Measurements from ENCODE around the gene IGHMBP2.

IGHMBP2 gene

DNA sequence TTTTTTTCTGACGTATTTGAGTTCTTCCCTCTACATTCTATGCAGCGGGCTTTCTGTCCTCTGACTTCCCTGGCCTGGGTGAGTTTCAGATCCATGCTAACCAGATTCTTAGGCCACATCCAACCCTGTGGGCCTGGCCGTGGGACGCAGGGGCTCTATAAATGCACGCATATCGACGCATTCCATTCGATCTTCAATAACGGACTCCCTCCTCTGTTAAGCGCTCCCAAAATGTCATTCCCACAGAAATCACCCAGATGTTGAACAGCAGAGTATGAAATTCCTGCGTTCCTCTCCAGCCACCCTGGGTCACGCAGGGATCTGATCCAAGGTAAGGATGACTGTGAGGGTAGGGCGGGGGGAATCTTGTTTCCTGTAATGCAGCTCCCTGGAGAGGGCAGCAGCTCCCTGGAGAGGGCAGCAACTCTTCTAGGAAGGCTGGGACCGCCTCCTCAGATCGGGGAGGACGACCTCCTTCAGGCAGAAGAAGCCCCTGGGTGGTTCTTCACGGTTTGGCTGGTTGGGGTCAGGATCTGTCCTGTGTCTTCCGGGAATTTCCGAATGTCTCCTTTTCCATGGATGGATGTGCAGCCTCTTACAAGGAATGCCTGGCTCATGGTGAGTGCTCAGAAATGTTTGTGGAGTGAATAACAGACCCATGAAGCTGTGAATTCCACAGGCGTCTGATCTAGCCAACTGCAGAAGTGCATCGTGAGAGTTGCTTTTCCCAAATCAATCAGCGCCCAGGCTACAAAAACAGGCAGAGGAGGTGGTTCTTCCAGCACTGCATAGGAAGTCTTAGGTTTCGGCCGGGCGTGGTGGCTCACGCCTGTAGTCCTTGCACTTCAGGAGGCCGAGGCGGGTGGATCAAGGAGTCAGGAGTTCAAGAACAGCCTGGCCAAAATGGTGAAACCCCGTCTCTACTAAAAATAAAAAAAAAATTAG lies 64.9 kb downstream of the IGHMBP2 start:
- H3K9me2 ChIP-seq (replicated peaks; ENCODE audit: insufficient read depth, low read length) = no peaks in the 10 kb centered on the region
- H3K9me3 ChIP-seq (ENCODE audit: insufficient read depth, low read length) = no peaks in the 10 kb centered on the region
- H3K79me2 ChIP-seq (ENCODE audit: insufficient read depth, low read length) = no peaks in the 10 kb centered on the region
- H3K4me2 ChIP-seq (ENCODE audit: low read depth, low read length, poor library complexity, severe bottlenecking) = no peak overlapping the region
- H2AFZ ChIP-seq (ENCODE audit: low read depth, low read length, severe bottlenecking) = no peak overlapping the region
- TF ChIP-seq EZH2phosphoT487 (conservative IDR thresholded peaks at IDR 0.05; ENCODE audit: low read length) = no peak
- TF ChIP-seq, protein P1, sequence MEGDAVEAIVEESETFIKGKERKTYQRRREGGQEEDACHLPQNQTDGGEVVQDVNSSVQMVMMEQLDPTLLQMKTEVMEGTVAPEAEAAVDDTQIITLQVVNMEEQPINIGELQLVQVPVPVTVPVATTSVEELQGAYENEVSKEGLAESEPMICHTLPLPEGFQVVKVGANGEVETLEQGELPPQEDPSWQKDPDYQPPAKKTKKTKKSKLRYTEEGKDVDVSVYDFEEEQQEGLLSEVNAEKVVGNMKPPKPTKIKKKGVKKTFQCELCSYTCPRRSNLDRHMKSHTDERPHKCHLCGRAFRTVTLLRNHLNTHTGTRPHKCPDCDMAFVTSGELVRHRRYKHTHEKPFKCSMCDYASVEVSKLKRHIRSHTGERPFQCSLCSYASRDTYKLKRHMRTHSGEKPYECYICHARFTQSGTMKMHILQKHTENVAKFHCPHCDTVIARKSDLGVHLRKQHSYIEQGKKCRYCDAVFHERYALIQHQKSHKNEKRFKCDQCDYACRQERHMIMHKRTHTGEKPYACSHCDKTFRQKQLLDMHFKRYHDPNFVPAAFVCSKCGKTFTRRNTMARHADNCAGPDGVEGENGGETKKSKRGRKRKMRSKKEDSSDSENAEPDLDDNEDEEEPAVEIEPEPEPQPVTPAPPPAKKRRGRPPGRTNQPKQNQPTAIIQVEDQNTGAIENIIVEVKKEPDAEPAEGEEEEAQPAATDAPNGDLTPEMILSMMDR (IDR thresholded peaks at IDR 0.05; ENCODE audit: insufficient read depth, low read length, poor library complexity, severe bottlenecking) = no peak
- H3K36me3 ChIP-seq (ENCODE audit: low read length) = no peaks in the 10 kb centered on the region
- H4K20me1 ChIP-seq (ENCODE audit: low read depth, low read length) = no peaks in the 10 kb centered on the region
- H3F3A ChIP-seq (ENCODE audit: insufficient read depth) = no peaks in the 10 kb centered on the region
- no peak overlapping the region for H3K4me3 ChIP-seq (ENCODE audit: insufficient read depth, low read length, poor library complexity, severe bottlenecking)
- no peaks in the 10 kb centered on the region for H3K27me3 ChIP-seq (ENCODE audit: low read length)
- no peak overlapping the region for H3K27ac ChIP-seq (ENCODE audit: low read depth, low read length)
- H3K9ac ChIP-seq (ENCODE audit: low read length) = no peak overlapping the region

DNA sequence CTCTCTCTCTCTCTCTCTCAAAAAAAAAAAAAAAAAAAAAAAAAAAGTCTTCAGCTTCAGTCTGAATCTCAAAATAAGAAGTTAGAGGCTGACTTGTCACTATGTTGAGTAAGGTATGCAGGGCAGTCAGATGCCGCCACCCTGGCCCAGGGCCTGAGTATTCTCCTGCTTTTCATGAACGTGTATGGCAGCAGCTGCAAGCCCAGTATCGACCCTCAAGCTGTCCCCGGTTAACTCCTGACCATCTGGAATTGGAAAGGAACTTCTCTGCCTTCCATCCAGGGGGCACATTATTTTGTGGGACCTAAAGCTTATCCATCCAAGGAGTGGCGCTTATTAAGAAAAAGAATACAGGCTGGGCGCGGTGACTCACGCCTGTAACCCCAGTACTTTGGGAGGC lies 65.7 kb downstream of the IGHMBP2 start:
- TF ChIP-seq, protein P1 (IDR thresholded peaks at IDR 0.05; ENCODE audit: insufficient read depth, low read length, poor library complexity, severe bottlenecking) = no peak
- no peak for TF ChIP-seq EZH2phosphoT487 (conservative IDR thresholded peaks at IDR 0.05; ENCODE audit: low read length)
- Histone ChIP-seq H3K4me2 (ENCODE audit: low read depth, low read length, poor library complexity, severe bottlenecking) (no peak overlapping the region), H3K27ac (ENCODE audit: low read depth, low read length) (no peak overlapping the region), H3K4me3 (ENCODE audit: insufficient read depth, low read length, poor library complexity, severe bottlenecking) (no peak overlapping the region), H3K36me3 (ENCODE audit: low read length) (no peaks in the 10 kb centered on the region), H3K9me2 (replicated peaks; ENCODE audit: insufficient read depth, low read length) (no peaks in the 10 kb centered on the region), H3K27me3 (ENCODE audit: low read length) (no peaks in the 10 kb centered on the region), H4K20me1 (ENCODE audit: low read depth, low read length) (no peaks in the 10 kb centered on the region), H3F3A (ENCODE audit: insufficient read depth) (no peaks in the 10 kb centered on the region), H3K9me3 (ENCODE audit: insufficient read depth, low read length) (no peaks in the 10 kb centered on the region), H3K9ac (ENCODE audit: low read length) (no peak overlapping the region), H3K79me2 (ENCODE audit: insufficient read depth, low read length) (no peaks in the 10 kb centered on the region), H2AFZ (ENCODE audit: low read depth, low read length, severe bottlenecking) (no peak overlapping the region)

DNA sequence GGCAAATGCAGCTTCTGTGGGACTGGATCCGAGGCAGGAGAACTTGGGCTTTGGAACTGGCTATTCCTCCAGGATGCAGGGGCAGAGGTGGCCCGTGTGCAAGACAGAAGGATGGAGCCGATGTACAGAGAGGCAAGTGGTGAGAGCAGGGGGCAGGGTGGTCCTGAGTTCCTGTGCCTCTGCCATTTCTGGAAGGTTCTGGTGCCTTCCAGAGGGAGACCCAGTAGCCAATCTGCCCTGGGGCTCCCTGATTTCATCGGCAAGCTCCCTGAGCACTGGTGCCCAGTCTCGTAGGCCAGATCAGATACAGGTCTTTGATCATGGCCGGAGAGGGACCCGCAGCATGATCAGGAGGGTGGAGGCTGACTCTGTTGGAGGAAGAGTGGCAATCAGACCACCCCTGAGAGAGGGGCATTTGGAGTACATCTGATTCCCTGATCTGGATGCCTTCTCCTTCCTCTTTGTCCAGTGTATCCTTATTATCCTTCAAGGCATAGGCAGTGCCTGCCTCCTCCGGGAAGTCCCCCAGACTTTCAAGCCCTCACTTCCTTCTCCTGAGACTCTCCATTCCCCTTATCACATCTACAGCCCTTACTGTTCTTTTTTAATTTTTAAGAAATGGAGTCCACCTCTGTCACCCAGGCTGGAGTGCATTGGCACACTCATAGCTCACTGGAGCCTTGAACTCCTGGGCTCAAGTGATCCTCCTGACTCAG lies 67.4 kb downstream of the IGHMBP2 start:
- no peak overlapping the region for H2AFZ ChIP-seq (ENCODE audit: low read depth, low read length, severe bottlenecking)
- H3F3A ChIP-seq (ENCODE audit: insufficient read depth) = no peaks in the 10 kb centered on the region
- TF ChIP-seq EZH2phosphoT487 (conservative IDR thresholded peaks at IDR 0.05; ENCODE audit: low read length) = no peak
- TF ChIP-seq, protein P1 (IDR thresholded peaks at IDR 0.05; ENCODE audit: insufficient read depth, low read length, poor library complexity, severe bottlenecking) = no peak
- H3K9ac ChIP-seq (ENCODE audit: low read length) = no peak overlapping the region
- no peak overlapping the region for H3K4me2 ChIP-seq (ENCODE audit: low read depth, low read length, poor library complexity, severe bottlenecking)
- H3K79me2 ChIP-seq (ENCODE audit: insufficient read depth, low read length) = no peaks in the 10 kb centered on the region
- no peaks in the 10 kb centered on the region for H3K9me3 ChIP-seq (ENCODE audit: insufficient read depth, low read length)
- H3K27me3 ChIP-seq (ENCODE audit: low read length) = no peaks in the 10 kb centered on the region
- no peaks in the 10 kb centered on the region for H3K9me2 ChIP-seq (replicated peaks; ENCODE audit: insufficient read depth, low read length)
- no peak overlapping the region for H3K4me3 ChIP-seq (ENCODE audit: insufficient read depth, low read length, poor library complexity, severe bottlenecking)
- H3K36me3 ChIP-seq (ENCODE audit: low read length) = no peaks in the 10 kb centered on the region
- no peaks in the 10 kb centered on the region for H4K20me1 ChIP-seq (ENCODE audit: low read depth, low read length)
- H3K27ac ChIP-seq (ENCODE audit: low read depth, low read length) = no peak overlapping the region

Data from SU-DHL-6 (cell line).